GM12891 (cell line): ENCODE results near the gene NDUFA13.

Source experiments
- POLR2A ChIP-seq: IDR thresholded peaks from 2 replicates; pipeline ENCODE4 v1.6.1; 2011; ENCODE audit warnings: low read depth, low read length, control low read depth
- TAF1 ChIP-seq: IDR thresholded peaks from 2 replicates; pipeline ENCODE4 v1.6.1; 2011; ENCODE audit warnings: low read depth, low read length, control low read depth

DNA sequence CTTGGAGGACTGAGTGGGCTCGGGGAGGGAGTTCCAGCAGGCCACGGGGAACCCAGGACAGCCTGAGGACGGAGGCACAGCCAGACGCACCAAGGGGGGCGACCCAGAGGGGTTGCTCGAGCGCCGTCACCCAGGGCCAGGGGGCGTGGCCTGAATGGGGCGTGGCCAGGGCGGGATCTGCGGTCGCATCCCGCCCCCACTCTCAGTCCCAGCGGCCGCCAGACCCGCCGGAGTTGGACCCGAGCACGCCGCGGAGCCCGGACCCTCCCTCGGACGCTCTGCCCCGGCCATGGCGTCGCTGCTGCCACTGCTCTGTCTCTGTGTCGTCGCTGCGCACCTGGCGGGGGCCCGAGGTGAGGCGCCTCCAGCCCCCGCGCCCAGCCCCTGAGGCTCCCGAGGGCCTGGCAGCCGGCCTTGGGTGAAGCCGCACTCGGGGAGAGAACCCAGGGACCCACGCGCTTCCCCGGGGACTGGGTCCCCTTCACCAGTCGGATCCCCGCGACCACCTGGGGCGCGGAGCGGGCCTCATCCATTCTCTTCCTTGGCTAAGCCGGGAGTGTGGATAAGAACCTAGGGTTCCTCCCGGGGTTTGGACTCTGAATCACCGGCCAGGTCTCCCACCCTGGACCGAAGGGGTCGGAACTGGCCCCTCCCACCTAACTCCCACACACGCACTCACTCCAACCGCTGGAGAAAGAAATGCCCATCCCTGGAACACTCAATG, 22.2 kb downstream of the NDUFA13 start, which contains the start of gene CILP2:
- TF ChIP-seq TAF1 (no peak), POLR2A (no peak)
